ENCODE data around the gene PCBP1.
"Not testable (repeated sequence)": the region's sequence is repeated elsewhere in the genome, so short reads cannot be mapped to it uniquely, and the experiment has no call there.

PCBP1 gene

GRCh38 chr2:70095720-70096670 is 8.7 kb downstream of the PCBP1 start:
- in situ Hi-C loops (cut with MboI; ENCODE audit: low sequenced_read_pairs) = no loop called here

GRCh38 chr2:70098032-70098431 is 10.8 kb downstream of the PCBP1 start:
- in situ Hi-C loops (cut with MboI; ENCODE audit: low sequenced_read_pairs) = no loop called here

GRCh38 chr2:70099270-70099669 is 12.0 kb downstream of the PCBP1 start:
- in situ Hi-C loops (cut with MboI; ENCODE audit: low sequenced_read_pairs) = no loop called here

GRCh38 chr2:70101174-70101573 is 13.9 kb downstream of the PCBP1 start:
- in situ Hi-C loops (cut with MboI; ENCODE audit: low sequenced_read_pairs) = no loop called here

- in situ Hi-C loops (cut with MboI; ENCODE audit: low sequenced_read_pairs) = not testable (repeated sequence)
These were observed 14.4 kb downstream of the PCBP1 start for GRCh38 chr2:70101686-70102085.

- in situ Hi-C loops (cut with MboI; ENCODE audit: low sequenced_read_pairs) = not testable (repeated sequence)
These were observed 15.1 kb downstream of the PCBP1 start for GRCh38 chr2:70102323-70102905.

GRCh38 chr2:70103531-70104061 is 16.3 kb downstream of the PCBP1 start:
- in situ Hi-C loops (cut with MboI; ENCODE audit: low sequenced_read_pairs) = no loop called here

- in situ Hi-C loops (cut with MboI; ENCODE audit: low sequenced_read_pairs) = no loop called here
These were observed 17.2 kb downstream of the PCBP1 start for GRCh38 chr2:70104231-70105111.

GRCh38 chr2:70106138-70106537 is 18.9 kb downstream of the PCBP1 start:
- in situ Hi-C loops (cut with MboI; ENCODE audit: low sequenced_read_pairs) = not testable (repeated sequence)

GRCh38 chr2:70110397-70110796 is 23.1 kb downstream of the PCBP1 start:
- in situ Hi-C loops (cut with MboI; ENCODE audit: low sequenced_read_pairs) = not testable (repeated sequence)

- in situ Hi-C loops (cut with MboI; ENCODE audit: low sequenced_read_pairs) = no loop called here
These were observed 24.7 kb downstream of the PCBP1 start for GRCh38 chr2:70111752-70112591.

GRCh38 chr2:70113359-70114070 is 26.2 kb downstream of the PCBP1 start:
- in situ Hi-C loops (cut with MboI; ENCODE audit: low sequenced_read_pairs) = no loop called here

GRCh38 chr2:70115646-70116442 is 28.6 kb downstream of the PCBP1 start:
- in situ Hi-C loops (cut with MboI; ENCODE audit: low sequenced_read_pairs) = no loop called here

GRCh38 chr2:70116936-70117552 is 29.8 kb downstream of the PCBP1 start:
- in situ Hi-C loops (cut with MboI; ENCODE audit: low sequenced_read_pairs) = no loop called here

- in situ Hi-C loops (cut with MboI; ENCODE audit: low sequenced_read_pairs) = no loop called here
These were observed 31.6 kb downstream of the PCBP1 start for GRCh38 chr2:70118798-70119454.

- in situ Hi-C loops (cut with MboI; ENCODE audit: low sequenced_read_pairs) = no loop called here
These were observed 34.5 kb downstream of the PCBP1 start for GRCh38 chr2:70121627-70122372.

- in situ Hi-C loops (cut with MboI; ENCODE audit: low sequenced_read_pairs) = no loop called here
These were observed 35.2 kb downstream of the PCBP1 start for GRCh38 chr2:70122470-70122869.
